Stimulated activated naive CD8-positive, alpha-beta T cell treated with anti-CD3 and anti-CD28 coated beads, Interleukin-15, amount 100 ng/mL, for 72 hours (primary cell): ENCODE data around the gene NPSR1.
A peak's percentile ranks its signal among the peaks of the same experiment; 100 is the strongest.
"Not testable (repeated sequence)": the region's sequence is repeated elsewhere in the genome, so short reads cannot be mapped to it uniquely, and the experiment has no call there.

Experiments used
- ATAC-seq: fragments of 150-1000 bp; cut with Tn5 transposase; 2 replicates; pipeline ENCODE4 v1.10.0; 2021; ENCODE audit warnings: mild to moderate bottlenecking, moderate library complexity
- DNase-seq, 2 donors: peaks; one replicate each; pipeline ENCODE4 v3.0.0; 2021 to 2022
- H3K27ac Mint-ChIP-seq, 2 donors: one replicate each; pipeline ENCODE4 v1.8.0; 2022; ENCODE audit warnings: mild to moderate bottlenecking in 2 of 2, mixed read lengths in 2 of 2, moderate library complexity in 2 of 2
- H3K27me3 Mint-ChIP-seq: one replicate; pipeline ENCODE4 v1.8.0; 2022; ENCODE audit warnings: mixed read lengths
- H3K4me1 Mint-ChIP-seq: one replicate; pipeline ENCODE4 v1.8.0; 2022; ENCODE audit warnings: mild to moderate bottlenecking, mixed read lengths
- H3K4me3 Mint-ChIP-seq, 2 donors: one replicate each; pipeline ENCODE4 v1.8.0; 2022; ENCODE audit warnings: mild to moderate bottlenecking in 2 of 2, mixed read lengths in 2 of 2, moderate library complexity in 1 of 2
- H3K9me3 Mint-ChIP-seq, 2 donors: one replicate each; pipeline ENCODE4 v1.8.0; 2022; ENCODE audit warnings: mixed read lengths in 2 of 2

The NPSR1 gene, protein sequence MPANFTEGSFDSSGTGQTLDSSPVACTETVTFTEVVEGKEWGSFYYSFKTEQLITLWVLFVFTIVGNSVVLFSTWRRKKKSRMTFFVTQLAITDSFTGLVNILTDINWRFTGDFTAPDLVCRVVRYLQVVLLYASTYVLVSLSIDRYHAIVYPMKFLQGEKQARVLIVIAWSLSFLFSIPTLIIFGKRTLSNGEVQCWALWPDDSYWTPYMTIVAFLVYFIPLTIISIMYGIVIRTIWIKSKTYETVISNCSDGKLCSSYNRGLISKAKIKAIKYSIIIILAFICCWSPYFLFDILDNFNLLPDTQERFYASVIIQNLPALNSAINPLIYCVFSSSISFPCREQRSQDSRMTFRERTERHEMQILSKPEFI

DNA sequence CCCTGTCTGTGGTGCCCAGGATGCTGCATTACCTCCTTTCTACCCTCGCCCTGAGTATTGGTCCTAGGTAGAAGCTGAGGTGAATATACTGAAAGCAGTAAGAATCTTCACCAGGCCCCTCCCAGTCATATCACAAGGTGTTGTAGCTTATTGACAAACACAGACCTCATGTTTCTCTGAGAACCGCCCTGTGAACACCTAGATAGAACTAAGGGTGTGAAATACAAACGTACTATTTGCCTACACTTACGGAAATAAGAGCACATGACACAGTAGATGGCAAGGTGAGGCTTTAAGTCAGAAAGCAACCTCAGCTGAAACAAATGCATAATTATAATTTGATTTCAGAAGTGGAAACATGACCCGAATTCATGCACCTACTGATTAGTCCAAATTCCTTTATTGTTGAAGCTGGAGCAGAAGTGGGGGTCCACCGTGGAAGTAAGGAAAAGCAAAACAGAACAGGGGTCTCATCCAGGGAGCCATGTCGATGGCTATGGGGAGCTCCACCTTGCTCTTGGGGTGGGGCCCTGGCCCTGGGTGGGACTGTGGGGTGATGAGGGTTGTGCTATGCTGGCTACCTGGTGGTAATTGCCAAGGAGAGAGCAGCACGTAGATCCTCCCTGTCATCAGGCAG, at the start of gene NPSR1:
NPSR1 (plus strand) TSS at position 587 of the 637 bp plus-strand sequence. CDS start 195 bp downstream, outside the sequence.
- Mint-ChIP-seq H3K27me3 (peaks cover 8% of the 10 kb centered on the region), H3K9me3 (no peaks in the 10 kb centered on the region)

DNA sequence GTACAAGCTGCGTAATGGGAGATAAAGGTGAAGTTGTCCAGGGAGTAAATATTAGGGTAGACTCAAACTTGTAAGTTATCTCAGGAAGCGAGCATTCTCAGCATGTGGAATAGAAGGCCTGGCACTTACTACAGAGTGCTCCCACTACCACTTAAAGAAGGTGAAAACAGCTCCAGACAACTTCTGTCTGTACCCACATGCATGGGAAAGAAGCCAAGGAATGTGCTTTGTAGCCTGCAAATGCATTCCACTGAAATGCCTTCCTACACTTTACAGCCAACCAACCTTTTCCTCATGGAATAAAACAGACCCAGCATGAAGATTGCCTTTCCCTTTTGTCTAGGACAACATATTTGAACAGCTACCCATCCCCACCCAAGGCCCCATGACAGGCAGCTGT, 45.4 kb upstream of the NPSR1 start:
- Mint-ChIP-seq H3K9me3 (peaks cover 14 to 16% of the 10 kb centered on the region in 2 donors), H3K4me3 (no peak overlapping the region), H3K4me1 (no peaks in the 10 kb centered on the region), H3K27ac (no peak overlapping the region), H3K27me3 (no peaks in the 10 kb centered on the region)
- DNase-seq (no peak), ATAC-seq (no peak)

More for the DNA sequence above, at the start of gene NPSR1:
- no peak within 1 kb of the TSS for H3K4me3 Mint-ChIP-seq
- no peaks in the 10 kb centered on the region for H3K4me1 Mint-ChIP-seq
- no peak for DNase-seq
- H3K27ac Mint-ChIP-seq: no peak within 1 kb of the TSS
- ATAC-seq: no peak

DNA sequence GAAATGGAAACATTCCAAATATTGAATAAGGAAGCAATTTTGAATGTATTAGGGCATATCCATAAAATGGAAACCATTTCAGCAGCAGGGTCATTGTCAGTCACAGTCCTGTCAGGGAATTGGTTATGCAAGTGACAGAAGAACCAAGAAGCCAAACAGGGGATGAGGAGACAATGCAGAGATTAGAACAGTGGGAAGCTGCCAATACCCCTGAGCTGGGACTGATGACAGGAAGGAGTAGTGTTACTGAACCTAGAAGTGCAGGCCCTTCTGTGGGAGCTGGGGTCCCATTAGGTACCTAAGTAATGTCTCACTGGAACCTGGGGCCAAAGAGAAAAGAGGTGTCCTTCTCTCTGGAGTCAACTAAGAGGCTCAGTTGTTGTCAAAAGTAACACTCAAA, 37.6 kb upstream of the NPSR1 start:
- ATAC-seq (no peak), DNase-seq (no peak)
- Mint-ChIP-seq H3K4me1 (no peaks in the 10 kb centered on the region), H3K9me3 (no peaks in the 10 kb centered on the region), H3K27ac (no peak overlapping the region), H3K27me3 (no peaks in the 10 kb centered on the region), H3K4me3 (no peak overlapping the region)

DNA sequence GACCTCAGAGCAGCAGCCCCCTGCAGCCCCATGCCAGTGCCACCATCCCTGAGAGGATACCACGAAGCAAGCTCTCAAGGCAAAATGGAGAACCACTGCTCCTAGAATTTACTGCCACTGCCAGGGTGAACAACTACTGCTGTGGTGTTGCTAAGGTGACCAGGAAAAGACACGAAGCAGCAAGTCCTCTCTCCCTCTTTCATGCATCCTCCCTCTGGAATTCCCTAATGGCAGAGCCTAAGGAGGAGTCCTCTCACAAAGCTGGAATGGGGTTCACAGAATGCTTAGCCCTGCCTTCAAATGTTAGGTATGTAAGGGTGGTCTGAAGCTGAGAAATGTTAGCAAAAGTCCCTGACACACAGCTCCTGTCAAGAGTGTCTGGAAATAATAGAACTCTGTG, 35.8 kb upstream of the NPSR1 start:
- no peaks in the 10 kb centered on the region for H3K4me1 Mint-ChIP-seq
- no peak overlapping the region for H3K4me3 Mint-ChIP-seq
- H3K9me3 Mint-ChIP-seq: no peaks in the 10 kb centered on the region
- ATAC-seq (no peak), DNase-seq (no peak)
- H3K27me3 Mint-ChIP-seq: no peaks in the 10 kb centered on the region
- H3K27ac Mint-ChIP-seq: no peak overlapping the region

DNA sequence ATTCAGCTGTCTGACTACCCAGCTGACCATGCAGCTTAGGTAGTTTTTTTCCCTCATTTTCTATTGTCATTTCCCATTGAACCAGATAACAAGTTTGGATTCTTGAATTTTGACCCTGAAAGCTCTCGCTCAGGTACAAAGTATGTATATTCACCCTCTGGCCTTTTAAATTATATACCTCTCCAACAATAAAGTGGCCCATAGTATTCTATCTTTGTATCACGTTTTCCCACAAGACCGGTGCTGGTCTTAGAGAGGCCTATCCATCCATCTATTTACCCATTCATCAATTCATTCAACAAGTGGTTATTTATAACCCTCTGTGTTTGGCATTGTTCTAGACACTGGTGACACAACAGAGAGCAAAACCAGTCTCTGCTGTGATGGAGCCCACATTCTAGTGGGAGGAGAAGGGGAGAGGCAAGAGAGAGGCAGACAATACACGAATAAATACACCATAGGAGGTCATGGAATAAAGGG, 35.2 kb upstream of the NPSR1 start:
- no peak for ATAC-seq
- Mint-ChIP-seq H3K27me3 (no peaks in the 10 kb centered on the region), H3K4me3 (no peak overlapping the region), H3K4me1 (no peaks in the 10 kb centered on the region), H3K9me3 (no peaks in the 10 kb centered on the region), H3K27ac (no peak overlapping the region)
- DNase-seq: no peak

DNA sequence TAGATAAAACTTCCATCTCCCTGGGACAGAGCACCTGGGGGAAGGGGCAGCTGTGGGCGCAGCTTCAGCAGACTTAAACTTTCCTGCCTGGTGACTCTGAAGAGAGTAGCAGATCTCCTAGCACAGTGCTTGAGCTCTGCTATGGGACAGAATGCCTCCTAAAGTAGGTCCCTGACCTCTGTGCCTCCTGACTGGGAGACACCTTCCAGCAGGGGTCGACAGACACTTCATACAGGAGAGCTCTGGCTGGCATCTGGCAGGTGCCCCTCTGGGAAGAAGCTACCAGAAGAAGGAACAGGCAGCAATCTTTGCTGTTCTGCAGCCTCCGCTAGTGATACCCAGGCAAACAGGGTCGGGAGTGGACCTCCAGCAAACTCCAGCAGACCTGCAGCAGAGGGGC, 29.4 kb upstream of the NPSR1 start:
- H3K4me1 Mint-ChIP-seq, H3K27me3 Mint-ChIP-seq, DNase-seq, H3K27ac Mint-ChIP-seq, H3K4me3 Mint-ChIP-seq, ATAC-seq: not testable (repeated sequence)
- peaks cover 4 to 15% of the 10 kb centered on the region in 2 donors for H3K9me3 Mint-ChIP-seq

DNA sequence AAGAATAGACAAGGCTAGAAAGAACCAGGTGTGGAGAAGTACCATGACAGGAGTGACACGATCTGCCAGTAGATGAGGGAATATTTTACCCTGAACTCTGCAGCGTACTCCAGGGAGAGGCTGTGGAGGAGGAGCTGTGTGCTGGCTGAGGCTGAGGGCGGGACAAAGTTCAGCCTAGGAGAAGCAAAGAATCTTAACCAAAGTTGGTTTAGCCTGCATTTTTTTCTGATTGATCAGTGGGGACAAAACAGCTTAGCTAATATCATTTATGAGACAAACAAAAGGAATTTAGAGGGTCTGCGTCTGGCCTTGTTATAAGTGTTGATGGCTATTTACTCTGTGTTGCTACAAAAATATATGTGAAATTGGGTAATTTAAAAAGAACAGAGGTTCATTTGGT, 5.2 kb upstream of the NPSR1 start:
- no peaks in the 10 kb centered on the region for H3K4me1 Mint-ChIP-seq
- peak overlapping the region in 1 of 2 donors; percentile 9 for H3K27ac Mint-ChIP-seq
- DNase-seq (no peak), ATAC-seq (no peak)
- no peaks in the 10 kb centered on the region for H3K27me3 Mint-ChIP-seq
- H3K9me3 Mint-ChIP-seq: no peaks in the 10 kb centered on the region
- H3K4me3 Mint-ChIP-seq: no peak overlapping the region

DNA sequence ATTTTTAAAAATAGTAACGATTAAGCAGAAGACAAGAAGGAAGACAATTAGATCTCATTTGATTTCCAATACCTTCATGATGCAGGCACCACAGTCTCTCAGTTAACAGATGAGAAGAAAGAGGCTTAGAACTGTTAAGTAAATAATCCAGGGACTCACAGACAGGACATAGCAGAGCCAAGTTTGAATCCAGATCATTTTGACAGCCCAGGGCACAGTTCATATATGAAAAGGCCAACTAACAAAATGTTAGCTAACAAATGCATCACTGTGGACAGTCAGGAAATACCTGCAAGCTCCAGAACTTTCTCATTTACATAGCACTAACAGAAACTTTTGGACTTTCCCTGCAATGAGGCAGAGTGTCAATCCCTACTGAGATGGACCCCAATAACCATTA, 4.2 kb upstream of the NPSR1 start:
- Mint-ChIP-seq H3K4me1 (no peaks in the 10 kb centered on the region), H3K4me3 (no peak overlapping the region), H3K27ac (no peak overlapping the region), H3K9me3 (no peaks in the 10 kb centered on the region), H3K27me3 (no peaks in the 10 kb centered on the region)
- DNase-seq (no peak), ATAC-seq (no peak)

DNA sequence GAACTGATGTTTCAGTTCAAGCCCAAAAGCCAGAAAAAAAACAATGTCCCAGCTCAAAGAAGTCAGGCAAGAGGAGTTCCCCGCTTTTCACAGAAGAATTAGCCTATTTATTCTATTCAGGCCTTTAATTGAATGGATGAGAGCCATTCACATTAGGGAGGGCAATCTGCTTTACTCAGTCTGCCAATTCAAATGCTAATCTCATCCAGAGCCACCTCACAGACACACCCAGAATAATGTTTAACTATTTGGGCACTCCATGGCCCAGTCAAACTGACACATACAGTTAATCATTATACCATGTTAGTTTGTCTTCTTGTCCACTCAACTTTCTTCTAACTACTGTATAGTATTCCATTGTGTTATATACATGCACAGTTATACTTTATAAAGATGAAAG, 2.6 kb upstream of the NPSR1 start:
- Mint-ChIP-seq H3K9me3 (no peaks in the 10 kb centered on the region), H3K4me3 (no peak overlapping the region), H3K4me1 (no peaks in the 10 kb centered on the region), H3K27me3 (no peaks in the 10 kb centered on the region), H3K27ac (no peak overlapping the region)
- ATAC-seq: no peak
- no peak for DNase-seq

DNA sequence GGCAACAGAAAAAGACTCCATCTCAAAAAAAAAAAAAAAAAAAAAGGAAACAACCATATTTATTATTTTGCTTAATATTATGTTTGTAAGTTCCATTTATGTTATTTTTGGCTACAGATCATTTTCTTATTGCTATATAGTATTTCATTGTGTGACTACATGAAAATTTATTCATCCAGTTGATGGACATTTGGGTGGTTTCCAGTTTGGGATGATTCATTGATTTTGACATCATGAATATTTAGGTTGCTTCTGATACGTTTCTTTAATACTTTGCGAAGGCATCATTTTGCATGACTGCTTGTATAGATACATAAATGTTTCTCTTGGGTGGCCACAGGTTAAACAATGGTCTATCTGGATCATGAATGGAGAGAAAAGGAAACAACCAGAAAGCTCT, 2.0 kb upstream of the NPSR1 start:
- Mint-ChIP-seq H3K9me3 (no peaks in the 10 kb centered on the region), H3K27me3 (no peaks in the 10 kb centered on the region), H3K4me3 (no peak overlapping the region), H3K4me1 (no peaks in the 10 kb centered on the region), H3K27ac (no peak overlapping the region)
- ATAC-seq: no peak
- no peak for DNase-seq

DNA sequence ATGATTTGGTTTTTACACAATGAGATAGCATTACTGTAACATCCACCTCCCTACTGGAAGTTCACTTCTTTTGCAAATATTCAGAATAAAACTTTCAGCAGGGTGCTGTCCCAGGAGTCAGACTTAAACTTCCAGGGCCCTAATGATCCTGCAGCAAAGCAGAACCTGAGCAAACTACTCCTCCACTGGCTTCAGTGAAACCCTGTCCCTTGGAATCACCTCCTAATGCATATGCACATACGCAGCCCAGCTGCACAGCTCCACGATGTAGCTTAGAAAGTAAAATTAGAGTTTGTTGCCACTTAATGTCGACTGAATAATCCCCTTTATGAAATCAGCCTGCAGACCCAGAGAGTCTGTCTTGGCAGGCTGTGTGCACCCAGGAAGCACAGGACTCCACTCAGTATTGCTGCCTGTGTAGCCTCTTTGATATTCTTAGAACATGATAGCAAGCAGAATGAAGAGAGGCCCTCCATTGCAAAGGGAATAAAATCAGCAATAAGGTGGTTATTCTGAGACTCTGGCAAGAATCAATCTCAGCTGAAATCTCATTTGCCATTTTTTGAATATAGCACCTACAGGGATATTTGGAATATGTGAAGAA, 1.6 kb downstream of the NPSR1 start:
- no peak overlapping the region for H3K4me3 Mint-ChIP-seq
- ATAC-seq (no peak), DNase-seq (no peak)
- H3K4me1 Mint-ChIP-seq: no peaks in the 10 kb centered on the region
- peaks cover 19% of the 10 kb centered on the region for H3K27me3 Mint-ChIP-seq
- H3K27ac Mint-ChIP-seq: no peak overlapping the region
- H3K9me3 Mint-ChIP-seq: peaks cover 0 to 7% of the 10 kb centered on the region in 2 donors

DNA sequence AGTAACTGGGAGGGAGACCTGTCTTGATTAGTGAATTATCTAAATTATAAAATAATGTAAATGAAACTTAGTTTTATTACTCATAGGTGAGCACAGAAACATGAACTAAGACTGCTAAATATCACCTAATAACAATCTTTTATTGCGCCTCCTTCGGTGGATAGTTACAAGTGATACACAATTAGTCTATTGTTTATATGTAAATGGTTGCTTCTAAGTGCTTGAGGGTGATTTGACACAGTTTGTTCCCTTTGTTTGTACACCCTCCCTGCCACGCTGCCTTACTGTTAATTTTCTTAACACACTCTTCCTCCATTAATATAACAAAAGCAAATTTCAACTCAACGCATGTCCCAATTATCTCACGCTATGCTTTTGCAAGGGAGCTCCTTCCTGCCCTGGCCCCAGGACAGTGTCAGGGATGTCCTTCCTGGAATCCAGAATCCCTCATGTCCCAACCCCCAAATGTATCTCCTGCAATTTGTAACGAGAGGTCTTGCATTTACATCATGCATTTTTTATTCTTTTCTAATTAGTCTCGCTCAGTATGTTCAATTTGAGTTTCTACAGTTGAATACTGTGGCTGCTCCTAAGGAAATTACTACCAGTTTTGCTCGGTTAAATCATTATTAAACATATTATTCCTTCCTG, 4.2 kb downstream of the NPSR1 start:
- no peaks in the 10 kb centered on the region for H3K4me1 Mint-ChIP-seq
- H3K9me3 Mint-ChIP-seq: peaks cover 0 to 13% of the 10 kb centered on the region in 2 donors
- H3K4me3 Mint-ChIP-seq: no peak overlapping the region
- no peak overlapping the region for H3K27ac Mint-ChIP-seq
- no peak for DNase-seq
- peaks cover 19% of the 10 kb centered on the region for H3K27me3 Mint-ChIP-seq
- no peak for ATAC-seq

DNA sequence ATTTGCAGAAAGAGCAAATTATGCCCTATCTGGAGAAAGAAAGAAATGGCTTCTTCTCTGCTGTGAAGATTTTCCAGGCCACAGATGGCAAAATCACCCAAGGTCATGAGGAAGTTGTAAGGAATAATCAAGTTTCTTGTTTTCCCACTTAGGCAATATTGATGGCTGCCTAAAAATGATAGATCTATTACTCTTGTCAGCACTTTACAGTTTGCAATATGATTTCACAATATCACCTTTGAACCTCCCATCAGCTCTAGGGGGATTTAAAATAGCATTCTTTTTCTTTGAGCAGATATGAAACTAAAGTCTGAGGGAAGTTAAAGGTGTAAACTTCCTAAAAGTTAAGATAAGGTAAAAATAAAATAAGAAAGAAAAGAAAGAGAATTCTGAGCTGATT, 6.7 kb downstream of the NPSR1 start:
- DNase-seq: no peak
- no peak for ATAC-seq
- H3K9me3 Mint-ChIP-seq: peaks cover 0 to 13% of the 10 kb centered on the region in 2 donors
- H3K4me3 Mint-ChIP-seq: no peak overlapping the region
- H3K27me3 Mint-ChIP-seq: peaks cover 19% of the 10 kb centered on the region
- H3K4me1 Mint-ChIP-seq: no peaks in the 10 kb centered on the region
- no peak overlapping the region for H3K27ac Mint-ChIP-seq

DNA sequence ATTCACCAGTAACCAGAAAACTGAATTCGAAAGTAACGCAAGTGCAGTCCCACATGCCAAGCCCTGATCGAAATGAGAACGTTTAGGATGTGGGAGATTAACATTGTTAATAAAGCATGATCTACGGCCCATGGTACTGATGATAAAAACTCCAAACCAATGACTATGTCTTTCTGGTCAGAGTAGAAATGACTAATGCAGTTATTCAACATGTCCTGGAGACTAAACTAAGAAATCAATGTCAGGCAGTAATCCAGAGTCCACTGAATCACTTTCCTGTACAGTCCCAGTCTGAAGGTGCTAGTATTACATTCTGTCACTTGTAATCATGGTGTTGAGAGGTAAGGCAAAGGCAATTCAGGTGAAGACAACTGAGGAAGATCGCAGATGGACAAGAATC, 14.4 kb downstream of the NPSR1 start:
- H3K9me3 Mint-ChIP-seq: no peaks in the 10 kb centered on the region
- no peaks in the 10 kb centered on the region for H3K4me1 Mint-ChIP-seq
- no peak overlapping the region for H3K4me3 Mint-ChIP-seq
- ATAC-seq: no peak
- no peaks in the 10 kb centered on the region for H3K27me3 Mint-ChIP-seq
- DNase-seq: no peak
- H3K27ac Mint-ChIP-seq: no peak overlapping the region

DNA sequence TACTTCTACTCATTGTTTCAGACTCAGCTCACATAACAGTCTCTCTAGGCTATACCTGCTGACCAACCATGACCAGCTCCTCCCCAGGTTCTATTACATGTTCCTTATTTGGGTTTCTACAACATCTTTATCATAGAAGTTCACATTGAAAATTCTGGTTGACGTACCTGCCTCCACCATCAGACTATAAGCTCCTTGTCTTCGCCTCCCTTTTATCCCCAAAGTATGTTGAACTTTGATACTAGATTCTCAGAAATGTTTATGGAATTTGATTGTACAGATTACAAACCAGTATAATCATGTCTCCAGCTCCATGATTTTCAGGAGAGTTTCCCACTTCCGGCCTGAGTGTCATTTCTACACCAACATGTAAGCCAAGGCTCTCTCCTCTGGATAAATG, 15.0 kb downstream of the NPSR1 start:
- no peak for DNase-seq
- no peak for ATAC-seq
- no peak overlapping the region for H3K27ac Mint-ChIP-seq
- H3K4me1 Mint-ChIP-seq: no peaks in the 10 kb centered on the region
- H3K9me3 Mint-ChIP-seq: no peaks in the 10 kb centered on the region
- H3K4me3 Mint-ChIP-seq: no peak overlapping the region
- H3K27me3 Mint-ChIP-seq: no peaks in the 10 kb centered on the region
